PC-3 (cell line): ENCODE measurements around the gene SCN5A. TPM values are rescaled to one million over a fixed set of nuclear protein-coding genes. Genes with fewer than 3 reads are reported as not detected.

Source experiments
- ATAC-seq: fragments of 200-7000 bp; cut with Tn5 transposase; 2 replicates; pipeline ENCODE4 v1.9.1; 2020; ENCODE audit warnings: mild to moderate bottlenecking, moderate library complexity
- BruUV-seq: library from RNA; stranded (reverse); fragments of 400-500 nt; replicated peaks from 2 replicates; lab custom pipeline; 2021; lab: Mats Ljungman, UMichigan
- CTCF ChIA-PET: fragments of 300-600 bp; sonication (Branson Sonifier 250); formaldehyde crosslinking; loops from one replicate; lab custom pipeline; 2022; ENCODE audit warnings: antibody characterized with exemption; lab: Charles Lee
- POLR2A ChIA-PET: fragments of 300-600 bp; sonication (Branson Sonifier 250); formaldehyde crosslinking; loops from one replicate; lab custom pipeline; 2022; ENCODE audit warnings: antibody characterized with exemption; ENCODE audit not compliant: unreplicated experiment; lab: Charles Lee
- DNase-seq: peaks from one replicate; pipeline ENCODE4 v3.0.0-alpha.2; 2015
- H2AFZ ChIP-seq: fragments of 300-600 bp; sonication (generic); 2 replicates; pipeline ENCODE4 v1.6.0; 2016; ENCODE audit warnings: antibody characterized with exemption, low read length
- H3F3A ChIP-seq: fragments of 300-600 bp; sonication (generic); one replicate; pipeline ENCODE4 v1.6.0; 2017; ENCODE audit warnings: antibody characterized with exemption, low read length, control low read depth, mild to moderate bottlenecking; ENCODE audit not compliant: unreplicated experiment
- H3K27ac ChIP-seq: fragments of 300-600 bp; sonication (generic); 2 replicates; pipeline ENCODE4 v1.5.1; 2016; ENCODE audit warnings: mild to moderate bottlenecking, low read length
- H3K27me3 ChIP-seq: fragments of 300-600 bp; sonication (generic); 2 replicates; pipeline ENCODE4 v1.6.1; 2016; ENCODE audit warnings: low read length, mixed read lengths
- H3K36me3 ChIP-seq: fragments of 300-600 bp; sonication (generic); 2 replicates; pipeline ENCODE4 v1.6.1; 2016; ENCODE audit warnings: low read depth, mixed run types, low read length, mixed read lengths
- H3K4me1 ChIP-seq: fragments of 300-600 bp; sonication (generic); 2 replicates; pipeline ENCODE4 v1.5.1; 2016; ENCODE audit warnings: low read length; ENCODE audit not compliant: insufficient read depth
- H3K4me2 ChIP-seq: fragments of 300-600 bp; sonication (generic); 2 replicates; pipeline ENCODE4 v1.6.0; 2016; ENCODE audit warnings: low read length
- H3K4me3 ChIP-seq: fragments of 300-600 bp; sonication (generic); 2 replicates; pipeline ENCODE4 v1.5.1; 2016; ENCODE audit warnings: mild to moderate bottlenecking, low read length, mixed read lengths
- H3K79me2 ChIP-seq: fragments of 300-600 bp; sonication (generic); 2 replicates; pipeline ENCODE4 v1.6.1; 2017; ENCODE audit warnings: low read length, mixed read lengths
- H3K9ac ChIP-seq: fragments of 300-600 bp; sonication (generic); 2 replicates; pipeline ENCODE4 v1.6.0; 2016; ENCODE audit warnings: mild to moderate bottlenecking, low read length
- H3K9me2 ChIP-seq: fragments of 300-600 bp; sonication (generic); replicated peaks from 2 replicates; pipeline ENCODE4 v1.6.1; 2016; ENCODE audit warnings: mixed run types, low read length, mixed read lengths
- H3K9me3 ChIP-seq: fragments of 300-600 bp; sonication (generic); 2 replicates; pipeline ENCODE4 v1.6.1; 2016; ENCODE audit warnings: low read length, mixed read lengths
- H4K20me1 ChIP-seq: fragments of 300-600 bp; sonication (generic); 2 replicates; pipeline ENCODE4 v1.6.1; 2016; ENCODE audit warnings: low read length, mixed read lengths
- CTCF ChIP-seq: fragments of 300-600 bp; sonication (generic); conservative IDR thresholded peaks from 2 replicates; pipeline ENCODE4 v1.5.1; 2017; ENCODE audit warnings: antibody characterized with exemption, low read depth, mild to moderate bottlenecking, low read length
- EZH2 ChIP-seq: fragments of 300-600 bp; sonication (generic); IDR thresholded peaks from one replicate; pipeline ENCODE4 v1.6.1; 2017; ENCODE audit warnings: antibody characterized with exemption, mild to moderate bottlenecking, low read length; ENCODE audit not compliant: unreplicated experiment
- EZH2phosphoT487 ChIP-seq: fragments of 300-600 bp; sonication (generic); IDR thresholded peaks from 2 replicates; pipeline ENCODE4 v1.6.1; 2018; ENCODE audit warnings: mild to moderate bottlenecking, antibody characterized with exemption, low read length, borderline replicate concordance
- intact Hi-C: fragments of 100-400 bp; cut with micrococcal nuclease; formaldehyde crosslinking; loops from 2 replicates; pipeline ENCODE4 v1.9.0; 2023
- total RNA-seq: library from RNA; depleted of rRNA; stranded (reverse); fragments of >200 nt; gene quantifications from 2 replicates; pipeline ENCODE4 v1.2.3, GENCODE V29; 2014

SCN5A gene
- total RNA-seq, 1 experiment from 2014 or later: not detected

GRCh38 chr3:38611866-38612265, 37.6 kb downstream of the SCN5A start:
- peaks cover 93% of the 10 kb centered on the region for H3K27me3 ChIP-seq
- no peaks in the 10 kb centered on the region for H3K9me2 ChIP-seq
- H4K20me1 ChIP-seq: no peaks in the 10 kb centered on the region
- no peaks in the 10 kb centered on the region for H3K36me3 ChIP-seq
- H3F3A ChIP-seq: no peaks in the 10 kb centered on the region
- no TSS peak for BruUV-seq
- H2AFZ ChIP-seq: no peak overlapping the region
- H3K9ac ChIP-seq: no peak overlapping the region
- no peaks in the 10 kb centered on the region for H3K79me2 ChIP-seq
- TF ChIP-seq CTCF (no peak), EZH2 (no peak), EZH2phosphoT487 (no peak)
- H3K27ac ChIP-seq: no peak overlapping the region
- no peak overlapping the region for H3K4me3 ChIP-seq
- ChIA-PET POLR2A (no interaction called here), CTCF (no interaction called here)
- DNase-seq (no peak), ATAC-seq (no peak)
- intact Hi-C loops: no loop called here
- H3K4me1 ChIP-seq: no peaks in the 10 kb centered on the region
- H3K9me3 ChIP-seq: no peaks in the 10 kb centered on the region
- H3K4me2 ChIP-seq: no peak overlapping the region

- Histone ChIP-seq H3F3A (no peaks in the 10 kb centered on the region), H3K9me3 (no peaks in the 10 kb centered on the region), H2AFZ (no peak overlapping the region), H3K4me2 (no peak overlapping the region), H3K9me2 (no peaks in the 10 kb centered on the region), H3K27me3 (peaks cover 84% of the 10 kb centered on the region), H4K20me1 (no peaks in the 10 kb centered on the region), H3K9ac (no peak overlapping the region), H3K27ac (no peak overlapping the region), H3K36me3 (no peaks in the 10 kb centered on the region), H3K4me1 (no peaks in the 10 kb centered on the region), H3K79me2 (no peaks in the 10 kb centered on the region), H3K4me3 (no peak overlapping the region)
- intact Hi-C loops: no loop called here
- ATAC-seq (no peak), DNase-seq (no peak)
- ChIA-PET CTCF (no interaction called here), POLR2A (no interaction called here)
- no TSS peak for BruUV-seq
- TF ChIP-seq CTCF (no peak), EZH2phosphoT487 (no peak), EZH2 (no peak)
Measured at GRCh38 chr3:38610934-38611333, 38.6 kb downstream of the SCN5A start.

- Histone ChIP-seq H4K20me1 (no peaks in the 10 kb centered on the region), H3K27ac (no peak overlapping the region), H3K4me2 (no peak overlapping the region), H3K36me3 (no peaks in the 10 kb centered on the region), H3F3A (no peaks in the 10 kb centered on the region), H3K79me2 (no peaks in the 10 kb centered on the region), H3K9me2 (no peaks in the 10 kb centered on the region), H3K4me3 (no peak overlapping the region), H2AFZ (no peak overlapping the region), H3K9ac (no peak overlapping the region), H3K4me1 (no peaks in the 10 kb centered on the region), H3K27me3 (peaks cover 80% of the 10 kb centered on the region), H3K9me3 (no peaks in the 10 kb centered on the region)
- no peak for ATAC-seq
- no TSS peak for BruUV-seq
- POLR2A ChIA-PET: no interaction called here
- DNase-seq: no peak
- TF ChIP-seq CTCF: no peak
- no peak for TF ChIP-seq EZH2phosphoT487
- intact Hi-C loops: no loop called here
- CTCF ChIA-PET: no interaction called here
Measured at GRCh38 chr3:38610436-38610835, 39.1 kb downstream of the SCN5A start.
